ENCODE data around the gene FMO5.

DNA sequence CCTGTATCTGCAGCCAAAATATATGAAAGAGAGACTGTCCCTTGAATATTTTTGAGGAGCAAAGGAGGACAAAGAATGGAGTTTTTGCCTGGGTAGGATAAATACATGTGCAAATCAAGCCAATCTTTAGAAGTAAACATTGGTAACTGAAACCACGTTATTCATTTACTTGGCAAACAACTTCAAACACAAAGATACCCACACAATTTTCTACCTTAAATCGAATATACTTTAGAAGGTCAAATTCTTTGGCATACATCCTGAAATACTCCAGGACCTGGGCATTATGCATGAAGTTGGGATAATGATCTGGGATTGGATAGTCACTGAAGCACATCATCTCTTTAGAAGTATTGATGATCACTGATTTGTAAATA lies 9.6 kb downstream of the FMO5 start:
- TF ChIP-seq, protein P1, sequence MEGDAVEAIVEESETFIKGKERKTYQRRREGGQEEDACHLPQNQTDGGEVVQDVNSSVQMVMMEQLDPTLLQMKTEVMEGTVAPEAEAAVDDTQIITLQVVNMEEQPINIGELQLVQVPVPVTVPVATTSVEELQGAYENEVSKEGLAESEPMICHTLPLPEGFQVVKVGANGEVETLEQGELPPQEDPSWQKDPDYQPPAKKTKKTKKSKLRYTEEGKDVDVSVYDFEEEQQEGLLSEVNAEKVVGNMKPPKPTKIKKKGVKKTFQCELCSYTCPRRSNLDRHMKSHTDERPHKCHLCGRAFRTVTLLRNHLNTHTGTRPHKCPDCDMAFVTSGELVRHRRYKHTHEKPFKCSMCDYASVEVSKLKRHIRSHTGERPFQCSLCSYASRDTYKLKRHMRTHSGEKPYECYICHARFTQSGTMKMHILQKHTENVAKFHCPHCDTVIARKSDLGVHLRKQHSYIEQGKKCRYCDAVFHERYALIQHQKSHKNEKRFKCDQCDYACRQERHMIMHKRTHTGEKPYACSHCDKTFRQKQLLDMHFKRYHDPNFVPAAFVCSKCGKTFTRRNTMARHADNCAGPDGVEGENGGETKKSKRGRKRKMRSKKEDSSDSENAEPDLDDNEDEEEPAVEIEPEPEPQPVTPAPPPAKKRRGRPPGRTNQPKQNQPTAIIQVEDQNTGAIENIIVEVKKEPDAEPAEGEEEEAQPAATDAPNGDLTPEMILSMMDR (IDR thresholded peaks at IDR 0.05), result no peak
- no peak for TF ChIP-seq POLR2A (IDR thresholded peaks at IDR 0.05)

Measured in testis (tissue), 2 donors.